Bronchial epithelial cell (primary cell): ENCODE results near the gene IFT43. TPM values are rescaled to one million over a fixed set of nuclear protein-coding genes. Genes with fewer than 3 reads are reported as not detected.

Experiments used
- DNase-seq: peaks from one replicate; pipeline ENCODE4 v3.0.0-alpha.2; 2010; ENCODE audit warnings: low read depth
- FAIRE-seq: peaks from 2 replicates; lab custom pipeline; 2011; peaks lifted over from hg19 to GRCh38; lab: Jason Lieb, UNC
- H3K27me3 ChIP-seq: 2 replicates; pipeline ENCODE4 v1.5.1; 2011; ENCODE audit warnings: low read length; ENCODE audit not compliant: control insufficient read depth, insufficient read depth
- H3K36me3 ChIP-seq: 2 replicates; pipeline ENCODE4 v1.5.1; 2011; ENCODE audit warnings: low read length; ENCODE audit not compliant: control insufficient read depth, insufficient read depth
- H3K4me3 ChIP-seq: 2 replicates; pipeline ENCODE4 v1.5.1; 2011; ENCODE audit warnings: mild to moderate bottlenecking, low read depth, low read length, control low read depth
- total RNA-seq: library from RNA; depleted of rRNA; stranded (reverse); fragments of >200 nt; gene quantifications from 2 replicates; pipeline ENCODE4 v1.2.1, GENCODE V29; 2014
- TF ChIP-seq, protein P1 (sequence below): IDR thresholded peaks from 2 replicates; pipeline ENCODE4 v1.5.1; 2011; ENCODE audit warnings: mild to moderate bottlenecking, moderate library complexity, low read length, control low read depth, inconsistent platforms; ENCODE audit not compliant: insufficient read depth, severe bottlenecking

IFT43 gene
- total RNA-seq, 1 donor from 2014 or later: 24.0 TPM

DNA sequence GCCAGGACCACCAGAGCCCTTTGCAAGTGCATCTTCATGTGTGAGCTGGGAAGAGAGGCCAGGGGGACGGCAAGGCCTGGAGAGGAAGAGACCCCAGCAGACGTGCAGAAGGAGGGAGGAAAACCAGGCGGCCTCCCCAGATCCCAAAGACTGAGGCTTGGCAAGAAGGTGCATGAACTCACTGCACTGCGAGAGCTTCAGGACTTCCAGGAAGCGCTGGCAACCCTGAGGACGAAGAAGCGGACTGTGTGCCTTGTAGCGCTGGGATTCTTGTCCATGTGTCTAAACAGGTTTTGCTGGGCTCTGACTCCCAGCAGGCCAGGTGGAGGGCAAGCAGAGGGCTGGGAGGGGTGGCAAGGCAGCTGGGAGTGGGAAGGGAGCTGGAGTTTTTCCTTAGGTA, 4.7 kb upstream of the IFT43 start:
- Histone ChIP-seq H3K4me3 (no peak overlapping the region), H3K36me3 (no peaks in the 10 kb centered on the region), H3K27me3 (no peaks in the 10 kb centered on the region)
- TF ChIP-seq, protein P1, sequence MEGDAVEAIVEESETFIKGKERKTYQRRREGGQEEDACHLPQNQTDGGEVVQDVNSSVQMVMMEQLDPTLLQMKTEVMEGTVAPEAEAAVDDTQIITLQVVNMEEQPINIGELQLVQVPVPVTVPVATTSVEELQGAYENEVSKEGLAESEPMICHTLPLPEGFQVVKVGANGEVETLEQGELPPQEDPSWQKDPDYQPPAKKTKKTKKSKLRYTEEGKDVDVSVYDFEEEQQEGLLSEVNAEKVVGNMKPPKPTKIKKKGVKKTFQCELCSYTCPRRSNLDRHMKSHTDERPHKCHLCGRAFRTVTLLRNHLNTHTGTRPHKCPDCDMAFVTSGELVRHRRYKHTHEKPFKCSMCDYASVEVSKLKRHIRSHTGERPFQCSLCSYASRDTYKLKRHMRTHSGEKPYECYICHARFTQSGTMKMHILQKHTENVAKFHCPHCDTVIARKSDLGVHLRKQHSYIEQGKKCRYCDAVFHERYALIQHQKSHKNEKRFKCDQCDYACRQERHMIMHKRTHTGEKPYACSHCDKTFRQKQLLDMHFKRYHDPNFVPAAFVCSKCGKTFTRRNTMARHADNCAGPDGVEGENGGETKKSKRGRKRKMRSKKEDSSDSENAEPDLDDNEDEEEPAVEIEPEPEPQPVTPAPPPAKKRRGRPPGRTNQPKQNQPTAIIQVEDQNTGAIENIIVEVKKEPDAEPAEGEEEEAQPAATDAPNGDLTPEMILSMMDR: no peak
- FAIRE-seq: no peak
- peak; percentile 39 for DNase-seq

- peak within 1 kb of the TSS; percentile 63 for H3K4me3 ChIP-seq
- no peaks in the 10 kb centered on the region for H3K36me3 ChIP-seq
- TF ChIP-seq, protein P1: no peak
- H3K27me3 ChIP-seq: no peaks in the 10 kb centered on the region
- FAIRE-seq: no peak
- DNase-seq: peak; percentile 77
These were observed 3.9 kb upstream of the IFT43 start, which contains the start of gene TGFB3 for GRCh38 chr14:75981426-75982265. Gene TGFB3, minus strand, starts transcription at chr14:75981995. Its CDS starts 1,102 bp downstream, at chr14:75980893.

DNA sequence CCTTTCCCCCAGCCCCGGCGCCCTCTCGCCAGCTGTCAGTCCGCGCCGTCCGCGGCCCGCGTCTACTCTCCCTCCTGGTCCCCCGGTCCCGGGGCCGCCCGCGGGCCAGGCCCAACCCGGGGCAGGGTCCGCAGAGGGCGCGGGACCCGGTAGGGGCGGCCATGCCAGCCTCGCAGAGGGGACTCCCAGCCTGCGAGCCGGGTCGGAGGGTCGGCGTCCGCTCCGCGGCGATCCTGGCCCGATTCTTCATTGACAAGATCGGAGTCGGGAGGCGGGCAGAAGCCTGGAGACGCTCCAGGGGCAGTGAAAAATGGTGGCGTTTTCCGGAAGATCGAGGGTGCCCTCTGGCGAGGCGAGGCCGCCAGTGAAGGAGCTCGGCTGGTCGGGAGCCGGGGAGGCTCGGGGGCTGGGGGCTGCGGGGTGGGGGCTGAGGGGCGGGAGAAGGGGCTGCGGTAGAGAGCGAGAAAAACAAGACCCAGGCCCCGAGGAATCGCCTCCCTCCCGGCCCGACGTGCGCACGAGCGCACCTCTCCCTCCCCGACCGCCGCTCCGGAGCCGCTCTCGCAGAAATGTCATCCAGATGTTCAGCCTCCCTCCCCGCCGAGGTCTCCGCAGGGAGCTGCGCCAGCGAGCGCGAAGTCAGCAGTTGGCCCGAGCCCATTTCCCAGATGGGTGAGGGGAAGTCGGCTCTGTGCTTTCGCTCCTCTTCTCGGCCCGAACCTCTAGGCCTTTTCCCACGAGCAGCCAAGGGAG, 3.1 kb upstream of the IFT43 start:
- no peaks in the 10 kb centered on the region for H3K27me3 ChIP-seq
- DNase-seq (peak; percentile 50), FAIRE-seq (no peak)
- peak overlapping the region; percentile 63 for H3K4me3 ChIP-seq
- TF ChIP-seq, protein P1: peak; percentile 77
- H3K36me3 ChIP-seq: no peaks in the 10 kb centered on the region

DNA sequence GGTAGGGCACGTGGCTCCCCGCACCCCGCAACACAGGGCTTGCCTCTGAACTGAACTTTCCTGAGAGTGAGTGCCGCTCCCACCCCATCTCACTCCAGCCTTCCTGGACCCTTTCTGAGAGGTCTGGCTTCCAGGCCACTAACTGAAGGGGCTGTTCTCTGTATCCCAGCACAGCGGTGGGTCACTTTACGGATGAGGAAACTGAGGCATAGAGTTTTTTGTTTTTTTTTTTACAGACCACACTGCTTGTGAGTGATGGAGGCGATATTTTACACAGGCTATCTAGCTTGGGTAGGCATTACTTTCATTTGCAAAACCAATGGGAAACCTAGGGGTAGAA, 2.6 kb upstream of the IFT43 start:
- no peaks in the 10 kb centered on the region for H3K27me3 ChIP-seq
- FAIRE-seq (no peak), DNase-seq (no peak)
- no peaks in the 10 kb centered on the region for H3K36me3 ChIP-seq
- TF ChIP-seq, protein P1: no peak
- H3K4me3 ChIP-seq: peak overlapping the region; percentile 63

- FAIRE-seq (no peak), DNase-seq (no peak)
- Histone ChIP-seq H3K27me3 (no peaks in the 10 kb centered on the region), H3K4me3 (no peak overlapping the region), H3K36me3 (peaks cover 3% of the 10 kb centered on the region)
- TF ChIP-seq, protein P1: no peak
These were observed 889 bp upstream of the IFT43 start for GRCh38 chr14:75984674-75985073.
